Measurements from ENCODE around the gene STAB1. TPM values are rescaled to one million over a fixed set of nuclear protein-coding genes. Genes with fewer than 3 reads are reported as not detected.

The STAB1 gene
- total and polyA plus RNA-seq, 2 of the 8 experiments (the other 6 are each of a cell fraction or from before 2014, with no cell fraction given): 1.0 to 1.9 TPM

DNA sequence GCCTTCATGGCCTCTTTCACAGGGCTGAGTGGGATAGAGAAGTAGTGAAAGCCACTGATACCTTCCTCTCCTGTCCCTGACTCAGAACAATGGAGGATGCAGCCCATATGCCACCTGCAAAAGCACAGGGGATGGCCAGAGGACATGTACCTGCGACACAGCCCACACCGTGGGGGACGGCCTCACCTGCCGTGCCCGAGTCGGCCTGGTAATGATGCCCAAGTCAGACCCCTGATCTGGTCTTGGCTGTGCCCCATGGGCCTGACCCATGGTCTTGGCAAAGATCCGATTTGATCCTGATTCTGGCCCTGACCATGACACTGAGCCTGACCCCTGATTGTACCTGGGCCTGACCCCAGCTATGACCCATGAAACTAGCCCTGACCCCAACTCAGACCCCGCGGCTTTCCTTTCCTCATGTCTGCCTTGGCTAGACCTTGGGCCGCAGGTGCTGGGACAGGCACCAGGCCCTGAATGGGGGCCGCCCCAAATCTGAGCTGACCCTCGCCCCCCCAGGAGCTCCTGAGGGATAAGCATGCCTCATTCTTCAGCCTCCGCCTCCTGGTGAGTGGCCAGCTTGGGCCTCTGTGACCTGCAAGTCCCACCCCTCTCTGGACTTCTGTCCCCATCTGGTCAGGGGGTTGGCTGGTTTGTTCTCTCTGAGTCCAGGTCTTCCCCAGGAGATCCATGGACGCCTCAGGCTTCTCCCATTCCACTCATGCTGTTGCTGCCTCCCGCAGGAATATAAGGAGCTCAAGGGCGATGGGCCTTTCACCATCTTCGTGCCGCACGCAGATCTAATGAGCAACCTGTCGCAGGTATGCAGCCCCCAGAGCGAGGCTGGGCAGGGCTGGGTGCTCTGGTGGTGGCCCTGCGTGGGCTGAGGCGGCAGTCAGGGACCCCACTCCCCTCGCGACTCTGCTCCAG lies 22.9 kb downstream of the STAB1 start:
- no peak overlapping the region for H2BK120ac ChIP-seq (replicated peaks; ENCODE audit: low read depth, low read length)
- no peak overlapping the region for H3K56ac ChIP-seq (replicated peaks; ENCODE audit: insufficient read length, low read depth, low read length)
- TF ChIP-seq POLR2AphosphoS5 (IDR thresholded peaks at IDR 0.05; ENCODE audit: low read depth, low read length) (no peak), SIRT6 (IDR thresholded peaks at IDR 0.05; ENCODE audit: low read length) (no peak), RAD21 (IDR thresholded peaks at IDR 0.05 in 1 of 2, conservative IDR thresholded peaks at IDR 0.05 in 1 of 2; ENCODE audit: low read depth in 2 of 2, low read length in 2 of 2) (peak in 1 of 2 experiments; percentile 17; a peak in 1 of 4 replicates), EGR1 (IDR thresholded peaks at IDR 0.05; ENCODE audit: borderline replicate concordance, low read depth, low read length) (no peak)
- FAIRE-seq (no peak), DNase-seq (ENCODE audit: low read depth in 1 of 2, low spot score in 2 of 2) (no peak)
- no peaks in the 10 kb centered on the region for H3K9me3 ChIP-seq (ENCODE audit: insufficient read depth in 2 of 2, low read depth in 1 of 2, low read length in 1 of 2)
- no peak overlapping the region for H3K23ac ChIP-seq (ENCODE audit: insufficient read length)
- H4K91ac ChIP-seq (replicated peaks; ENCODE audit: insufficient read length, low read length): peak overlapping the region; percentile 11
- H3K79me2 ChIP-seq (ENCODE audit: control insufficient read depth in 1 of 2, insufficient read depth in 2 of 2, low read length in 2 of 2): no peaks in the 10 kb centered on the region
- peak overlapping the region; percentile 25; the same call in 1 of the 2 replicates for H3K18ac ChIP-seq (ENCODE audit: extremely low read depth, low read length)
- ChIA-PET CTCF (ENCODE audit: partially characterized antibody) (interaction anchor here (0.8 to 4.4 kb wide), 11 partner anchors 8 to 133 kb away, joined by 3 to 20 read pairs (median 6); no protein-coding TSS in a partner anchor), POLR2A (ENCODE audit: partially characterized antibody) (interaction anchor here (1.3 to 4.4 kb wide), 6 partner anchors 11 to 60 kb away, joined by 4 to 25 read pairs (median 8); partner anchors contain the start of gene UQCC5)
- H3K4ac ChIP-seq (replicated peaks; ENCODE audit: insufficient read length, low read depth, low read length): peak overlapping the region; percentile 27
- peaks cover 0 to 11% (median 4%) of the 10 kb centered on the region in 4 experiments; a peak in 5 of 7 replicates for H3K27me3 ChIP-seq (replicated peaks in 1 of 4; ENCODE audit: control insufficient read depth in 3 of 4, extremely low read depth in 1 of 4, insufficient read depth in 3 of 4, low read length in 3 of 4)
- H2BK5ac ChIP-seq (ENCODE audit: low read depth, low read length): peak overlapping the region; percentile 52; the same call in 1 of the 2 replicates
- H2BK15ac ChIP-seq (ENCODE audit: low read length): no peak overlapping the region; the same call in 1 of the 2 replicates
- H3K23me2 ChIP-seq (ENCODE audit: low read depth, low read length): no peaks in the 10 kb centered on the region; the same call in 1 of the 2 replicates
- H3K14ac ChIP-seq (ENCODE audit: insufficient read length): no peak overlapping the region
- no peaks in the 10 kb centered on the region for H3K79me1 ChIP-seq (ENCODE audit: low read depth, low read length)
- H3K4me3 ChIP-seq (ENCODE audit: extremely low read depth in 1 of 4, insufficient read depth in 2 of 4, low read depth in 3 of 4, low read length in 4 of 4): peak overlapping the region; percentile 27 to 60 (median 32); a peak in 7 of 8 replicates
- peak overlapping the region; percentile 91 for H2AFZ ChIP-seq (ENCODE audit: low read length)
- no peak overlapping the region for H3K27ac ChIP-seq (ENCODE audit: low read depth, low read length)
- H3K4me2 ChIP-seq (ENCODE audit: insufficient read depth in 1 of 2, low read depth in 2 of 2, low read length in 2 of 2): peak overlapping the region; percentile 58 to 89
- H3K4me1 ChIP-seq (replicated peaks in 1 of 4; ENCODE audit: control insufficient read depth in 3 of 4, insufficient read depth in 4 of 4, low read length in 3 of 4): peaks cover 0 to 6% (median 4%) of the 10 kb centered on the region in 4 experiments; a peak in 5 of 7 replicates
- peaks cover 0 to 7% of the 10 kb centered on the region in 2 experiments for H4K20me1 ChIP-seq (replicated peaks in 1 of 2; ENCODE audit: control insufficient read depth in 1 of 2, insufficient read depth in 2 of 2, low read length in 2 of 2)
- H3K36me3 ChIP-seq (ENCODE audit: control insufficient read depth in 2 of 4, insufficient read depth in 4 of 4, low read length in 3 of 4): peaks cover 0 to under 1% (median 0%) of the 10 kb centered on the region in 4 experiments; a peak in 1 of 8 replicates
- 72% methylated on average over 22 of the region's 25 CpGs; no CpG with 5 or more reads in 1 of the 2 experiments for WGBS, 2 experiments (ENCODE audit: extremely low coverage in 1 of 2, insufficient coverage in 1 of 2, insufficient read length in 1 of 2, insufficient replicate concordance in 2 of 2, low coverage in 1 of 2, low lambda C conversion rate in 2 of 2, missing lambda C conversion rate in 1 of 2)
- no peak overlapping the region for H2BK20ac ChIP-seq (ENCODE audit: low read length)
- peak overlapping the region; percentile 58; the same call in 1 of the 2 replicates for H2AK5ac ChIP-seq (ENCODE audit: low read depth, low read length)
- H4K8ac ChIP-seq (ENCODE audit: extremely low read depth, insufficient read depth, low read length): peak overlapping the region; percentile 91
- no peak overlapping the region for H3K9ac ChIP-seq (replicated peaks in 1 of 4; ENCODE audit: extremely low read depth in 1 of 4, low read depth in 3 of 4, low read length in 3 of 4)
- H4K5ac ChIP-seq (ENCODE audit: insufficient read length, low read depth, low read length): no peak overlapping the region
- H2BK12ac ChIP-seq (ENCODE audit: low read depth, low read length): peak overlapping the region; percentile 43; the same call in 1 of the 2 replicates
